Activated gamma-delta T cell (primary cell): ENCODE results near the gene MYCL.
"Not testable (repeated sequence)": the region's sequence is repeated elsewhere in the genome, so short reads cannot be mapped to it uniquely, and the experiment has no call there.

ENCODE experiments used
- DNase-seq: peaks from one replicate; lab custom pipeline; 2025; lab: John Stamatoyannopoulos, UW

MYCL gene

GRCh38 chr1:39917825-39918224, 16.1 kb upstream of the MYCL start:
- no peak for DNase-seq

DNA sequence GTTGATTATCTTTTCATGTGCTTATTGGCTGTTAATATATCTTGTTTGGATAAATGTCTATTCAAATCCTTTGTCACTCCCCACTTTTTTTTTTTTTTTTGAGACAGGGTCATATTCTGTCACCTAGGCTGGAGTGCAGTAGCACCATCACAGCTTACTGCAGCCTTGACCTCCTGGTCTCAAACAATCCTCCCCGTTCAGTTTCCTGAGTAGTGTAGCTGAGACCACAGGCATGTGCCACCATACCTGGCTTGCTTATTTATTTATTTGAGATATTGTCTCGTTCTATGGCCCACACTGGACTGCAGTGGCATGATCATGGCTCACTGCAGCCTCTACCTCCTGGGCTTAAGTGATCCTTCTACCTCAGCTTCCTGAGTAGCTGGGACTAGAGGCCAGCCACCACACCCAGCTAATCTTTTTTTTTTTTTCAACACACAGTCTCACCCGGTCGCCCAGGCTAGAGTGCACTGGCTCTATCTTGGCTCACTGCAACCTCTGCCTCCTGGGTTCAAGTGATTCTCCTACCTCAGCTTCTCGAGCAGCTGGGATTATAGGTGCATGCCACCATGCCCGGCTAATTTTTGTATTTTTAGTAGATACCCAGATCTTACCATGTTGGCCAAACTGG, 13.9 kb upstream of the MYCL start:
- no peak for DNase-seq

GRCh38 chr1:39913136-39913535, 11.4 kb upstream of the MYCL start:
- not testable (repeated sequence) for DNase-seq

DNA sequence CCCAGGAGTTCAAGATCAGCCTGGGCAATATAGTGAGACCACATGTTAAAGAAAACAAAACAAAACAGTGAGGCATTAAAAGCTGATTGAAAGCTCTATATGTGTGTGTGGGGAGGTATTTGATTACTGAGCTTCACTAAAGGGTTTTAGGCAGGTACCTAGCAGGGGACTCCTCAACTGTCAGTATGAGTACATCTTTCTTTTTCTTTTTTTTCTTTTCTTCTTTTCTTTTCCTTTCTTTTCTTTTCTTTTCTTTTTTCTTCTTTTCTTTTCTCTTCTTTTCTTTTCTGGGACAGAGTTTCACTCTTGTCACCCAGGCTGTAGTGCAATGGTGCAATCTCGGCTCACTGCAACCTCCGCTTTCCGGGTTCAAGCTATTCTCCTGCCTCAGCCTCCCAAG, 8.5 kb upstream of the MYCL start:
- DNase-seq = no peak

- no peak for DNase-seq
Observed at GRCh38 chr1:39908534-39908933, 6.8 kb upstream of the MYCL start.

DNA sequence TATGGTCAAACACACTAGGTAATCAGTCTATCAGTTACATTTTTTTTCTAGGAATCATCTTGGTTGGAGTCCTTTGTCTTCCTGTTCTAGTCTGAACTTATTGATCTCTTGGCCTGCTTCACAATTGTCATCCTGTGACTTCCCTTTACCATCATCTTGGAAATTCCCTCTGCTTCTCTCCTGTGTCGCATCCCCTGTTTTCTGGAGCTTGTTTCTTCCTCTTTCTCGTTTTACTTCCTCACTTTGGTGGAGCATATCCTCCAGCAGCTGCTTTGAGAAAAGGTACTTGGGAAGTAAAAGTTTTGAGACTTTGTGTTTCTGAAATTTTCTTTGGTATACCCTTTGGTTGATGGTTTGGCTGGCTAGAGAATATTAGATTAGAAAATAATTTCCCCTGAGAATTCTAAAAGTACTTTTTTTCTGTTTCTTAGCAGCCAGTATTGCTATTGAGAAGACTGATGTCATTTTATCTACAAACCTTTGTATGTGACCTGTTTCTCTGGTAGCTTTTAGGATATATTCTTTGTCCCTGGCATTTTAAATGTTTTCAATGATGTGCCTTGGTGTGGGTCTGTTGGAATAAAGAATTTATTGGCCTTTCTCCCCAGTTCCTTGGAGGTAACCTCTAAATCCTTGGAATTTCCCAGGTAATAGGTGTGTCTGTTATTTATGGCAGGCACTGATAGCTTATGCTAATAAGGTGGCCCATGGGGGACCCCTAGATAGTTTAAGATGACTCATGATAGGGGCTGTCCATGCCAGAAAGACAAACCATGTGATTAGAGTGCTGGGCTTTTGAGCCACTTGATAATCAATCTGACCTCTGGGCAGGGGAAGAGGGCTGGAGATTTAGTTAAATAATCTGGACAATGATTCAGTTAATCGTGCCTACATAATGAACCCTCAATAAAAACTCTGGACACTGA, 6.1 kb upstream of the MYCL start:
- DNase-seq = no peak

GRCh38 chr1:39905172-39905571, 3.5 kb upstream of the MYCL start:
- no peak for DNase-seq

DNA sequence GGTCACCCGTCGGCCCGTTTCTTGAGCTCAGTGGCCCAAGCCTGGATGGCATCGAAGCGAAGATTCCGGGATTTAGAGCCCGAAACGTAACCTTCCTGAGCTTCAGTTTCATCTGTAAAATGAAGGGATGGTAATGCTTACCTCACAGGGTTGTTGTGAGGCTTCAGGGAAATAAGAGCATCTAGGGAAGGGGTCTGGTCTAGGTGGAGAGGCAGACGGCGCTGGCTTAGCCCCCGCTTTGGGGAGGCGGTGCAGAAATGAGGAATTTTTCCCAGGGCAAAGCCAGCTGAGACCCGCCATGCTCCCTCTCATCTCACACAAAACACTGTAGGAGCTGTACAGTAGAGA, 717 bp upstream of the MYCL start:
- no peak for DNase-seq

DNA sequence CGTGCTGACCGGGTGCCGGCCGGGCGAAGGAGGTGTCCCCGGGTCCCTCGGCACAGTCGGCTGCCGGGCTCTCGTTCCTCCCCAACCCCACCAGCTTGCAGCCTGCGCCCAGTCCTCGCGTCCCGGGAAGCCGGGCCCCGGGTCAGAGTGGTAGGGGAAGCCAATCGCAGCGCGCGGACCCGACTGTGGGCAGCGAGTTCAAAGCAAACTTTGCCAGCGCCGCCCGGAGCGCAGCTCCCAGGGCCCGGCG, 328 bp downstream of the MYCL start:
- no peak for DNase-seq

DNA sequence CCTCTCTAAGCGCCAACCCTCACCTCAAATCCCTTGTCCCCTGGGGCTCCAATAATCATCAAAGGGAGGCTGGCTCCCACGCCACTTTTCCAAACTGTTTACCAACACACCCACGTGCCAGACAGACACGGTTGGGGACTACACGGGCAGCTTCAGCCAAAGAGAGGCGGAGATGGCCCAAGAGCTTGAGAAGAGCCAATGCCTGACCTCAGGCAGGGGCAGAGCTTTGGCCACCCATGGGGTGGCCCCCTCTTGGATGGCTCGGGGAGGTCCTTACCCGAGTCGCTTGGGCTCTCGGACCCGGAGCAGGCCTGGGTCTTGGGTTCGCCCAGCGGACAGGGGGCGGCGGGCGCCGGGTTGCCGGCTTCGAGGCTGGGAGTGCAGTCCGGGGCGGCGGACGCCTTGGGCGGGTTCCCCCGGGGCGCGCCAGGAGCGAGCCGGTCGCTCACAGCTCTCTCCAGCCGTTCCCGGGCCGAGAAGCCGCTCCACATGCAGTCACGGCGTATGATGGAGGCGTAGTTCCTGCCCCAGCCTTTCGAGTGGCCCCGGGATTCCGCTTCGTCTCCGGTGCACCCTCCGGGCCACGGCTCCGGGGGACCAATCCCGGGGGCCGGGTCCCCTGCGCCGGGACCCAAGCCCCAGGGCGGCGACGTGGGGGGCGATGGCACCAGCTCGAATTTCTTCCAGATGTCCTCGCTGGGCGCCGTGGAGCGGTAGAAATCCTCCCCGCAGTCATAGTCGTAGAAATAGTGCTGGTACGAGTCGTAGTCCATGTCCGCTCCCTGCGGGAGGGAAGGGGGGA, 854 bp downstream of the MYCL start:
- DNase-seq = no peak

DNA sequence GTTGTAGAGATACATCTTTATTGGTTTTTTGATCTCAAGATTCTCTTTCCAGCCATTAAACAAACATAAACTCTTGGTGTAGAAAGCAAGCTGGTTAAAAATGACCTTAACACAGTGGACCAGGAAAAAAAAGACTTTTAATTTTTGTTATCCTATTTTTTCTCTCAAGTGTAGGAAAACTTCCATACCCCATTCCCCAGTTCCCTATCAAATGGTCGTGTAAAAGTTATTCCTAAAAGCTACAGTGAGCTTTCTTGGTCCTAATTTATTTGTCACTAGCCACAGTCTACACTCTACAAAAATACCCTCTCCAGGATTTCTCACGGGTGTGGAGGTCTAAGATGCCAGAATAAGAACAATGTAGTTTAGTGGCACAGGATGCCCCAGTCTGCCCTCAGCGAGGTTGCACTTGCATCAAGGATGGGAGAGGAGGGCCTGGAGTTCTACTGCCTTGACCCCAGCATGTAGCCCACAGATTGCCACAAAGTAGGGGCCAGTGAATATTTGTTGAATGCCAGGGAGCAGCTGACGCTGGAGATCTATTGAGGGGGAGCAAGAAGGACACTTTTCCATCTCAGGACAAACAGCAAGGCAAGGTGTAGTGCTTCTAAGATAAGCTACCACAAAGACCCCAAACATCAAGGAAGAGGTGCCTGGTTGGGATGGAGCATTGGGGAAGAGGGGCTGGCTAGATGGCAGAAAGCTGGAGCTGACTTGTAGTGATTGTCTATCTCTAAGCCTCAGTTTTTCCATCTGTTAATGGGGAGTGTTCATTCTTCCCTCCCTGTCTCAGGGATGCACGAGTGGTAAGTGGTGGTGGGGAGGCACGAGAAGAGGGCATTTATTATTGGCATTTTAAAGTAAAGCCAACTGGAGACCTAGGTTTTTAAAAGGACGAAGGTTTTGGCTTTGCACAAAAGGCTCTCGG, 1.8 kb downstream of the MYCL start:
- DNase-seq = no peak

GRCh38 chr1:39898648-39899603, 2.8 kb downstream of the MYCL start:
- DNase-seq = no peak

- DNase-seq = no peak
Observed at GRCh38 chr1:39898191-39898590, 3.5 kb downstream of the MYCL start.

DNA sequence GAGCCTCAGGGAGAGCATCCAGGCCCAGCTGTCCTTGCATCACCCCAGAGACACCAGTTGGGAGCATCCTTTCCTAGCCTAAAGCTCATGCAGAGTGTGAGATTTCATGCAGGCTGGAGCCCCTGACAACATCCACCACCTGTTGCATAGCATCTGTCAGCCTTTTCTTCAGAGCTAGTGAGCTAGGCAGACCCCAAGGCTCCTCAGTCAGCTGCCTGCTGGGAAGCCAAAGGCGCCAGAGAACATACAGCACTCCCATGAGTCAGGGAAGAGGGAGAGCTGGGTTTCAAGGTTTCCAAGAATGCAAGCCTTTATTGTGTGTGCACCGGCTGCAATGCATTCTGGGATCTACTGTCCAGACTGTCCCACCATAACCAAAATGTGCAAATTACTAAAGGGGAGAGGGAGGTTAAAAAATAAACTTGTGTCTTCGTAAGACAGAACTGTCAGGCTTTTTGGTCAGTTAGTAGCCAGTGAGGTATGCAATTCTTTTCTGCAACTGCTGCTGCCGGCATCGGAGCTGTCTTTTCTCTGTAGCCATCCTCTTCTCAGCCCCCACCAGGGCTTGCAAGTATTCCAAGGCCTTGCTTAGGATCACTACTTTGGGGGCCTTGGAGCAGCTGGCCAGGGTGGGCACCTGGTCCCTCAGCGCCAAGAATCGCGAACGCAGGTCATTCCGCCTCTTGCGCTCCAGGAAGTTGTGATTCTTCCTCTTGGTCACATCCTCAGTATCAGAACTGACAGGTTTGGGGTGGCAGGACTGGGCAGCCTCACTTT, 4.6 kb downstream of the MYCL start:
- DNase-seq = no peak

GRCh38 chr1:39895731-39896480, 5.8 kb downstream of the MYCL start:
- DNase-seq = no peak

DNA sequence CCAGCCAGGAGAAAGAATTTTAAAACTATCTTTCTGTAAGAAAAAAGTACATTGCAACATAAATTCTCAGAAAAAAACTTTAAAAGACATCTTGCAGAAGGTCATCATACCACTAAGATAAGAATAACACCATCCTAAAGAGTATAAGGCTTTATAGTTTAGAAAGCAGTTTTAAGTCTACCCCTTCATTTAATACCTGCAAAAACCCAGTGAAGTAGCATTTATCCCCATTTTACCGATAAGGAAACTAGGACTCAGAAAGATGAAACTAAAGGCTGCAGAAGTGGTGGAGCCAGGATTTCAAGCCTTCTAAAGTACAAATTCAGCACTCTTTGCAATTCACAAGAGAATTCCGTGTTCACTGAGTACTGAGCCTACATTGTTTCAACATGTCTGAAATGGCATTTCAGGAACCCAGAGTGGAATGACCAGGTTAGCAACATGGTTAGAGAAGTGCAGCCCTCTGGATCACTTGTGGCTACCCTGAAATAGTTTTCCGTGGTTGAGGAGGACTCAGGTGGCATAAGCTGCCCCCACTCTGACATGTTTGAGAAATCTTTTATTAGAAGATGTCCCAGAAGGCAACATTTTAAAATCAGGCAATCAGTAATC, 6.7 kb downstream of the MYCL start:
- no peak for DNase-seq

DNA sequence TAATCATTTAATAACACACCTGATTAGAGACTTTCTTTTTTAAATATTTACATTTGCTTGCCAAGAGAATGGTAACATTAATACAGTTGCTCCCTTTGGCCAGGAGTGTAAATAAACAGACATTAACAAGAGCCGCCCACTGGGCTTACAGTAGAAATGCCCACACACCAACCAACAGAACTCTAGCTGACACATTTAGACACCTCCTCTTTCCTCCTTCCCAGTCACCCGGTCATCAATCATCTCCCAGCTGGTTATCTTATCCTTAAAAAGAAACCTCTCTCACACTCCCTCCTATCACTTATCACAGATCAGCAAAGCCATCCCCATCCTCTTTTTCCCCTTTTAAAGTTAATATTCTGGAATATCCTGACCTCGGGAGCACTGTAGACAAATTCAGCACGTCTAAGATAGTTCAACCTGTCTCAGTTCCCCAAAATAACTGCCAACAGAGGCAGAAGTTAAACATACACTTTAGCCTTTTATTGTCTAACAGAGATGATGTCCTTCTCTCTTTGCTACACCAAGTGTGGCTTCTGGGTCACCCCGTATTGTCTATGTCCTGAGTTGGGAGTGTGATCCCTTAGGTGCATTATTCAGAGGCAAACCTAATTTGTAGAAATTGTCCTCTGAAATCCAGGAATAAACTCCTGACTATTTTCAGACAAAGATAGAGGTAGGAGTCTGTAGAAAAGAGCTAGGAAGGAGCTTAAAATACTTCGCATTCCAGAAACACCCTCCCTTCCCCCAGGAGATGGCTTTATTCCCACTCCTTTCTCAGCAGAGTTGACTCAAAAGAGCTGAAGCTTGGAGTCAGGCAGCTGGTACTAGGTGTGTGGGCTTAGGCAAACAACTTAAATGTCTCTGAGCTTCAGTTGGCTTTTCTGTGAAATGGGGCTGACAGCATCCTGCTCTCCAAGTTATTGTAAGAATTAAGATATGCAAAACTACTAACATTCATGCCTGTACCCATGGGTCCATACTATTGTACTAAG, 8.8 kb downstream of the MYCL start:
- no peak for DNase-seq

DNA sequence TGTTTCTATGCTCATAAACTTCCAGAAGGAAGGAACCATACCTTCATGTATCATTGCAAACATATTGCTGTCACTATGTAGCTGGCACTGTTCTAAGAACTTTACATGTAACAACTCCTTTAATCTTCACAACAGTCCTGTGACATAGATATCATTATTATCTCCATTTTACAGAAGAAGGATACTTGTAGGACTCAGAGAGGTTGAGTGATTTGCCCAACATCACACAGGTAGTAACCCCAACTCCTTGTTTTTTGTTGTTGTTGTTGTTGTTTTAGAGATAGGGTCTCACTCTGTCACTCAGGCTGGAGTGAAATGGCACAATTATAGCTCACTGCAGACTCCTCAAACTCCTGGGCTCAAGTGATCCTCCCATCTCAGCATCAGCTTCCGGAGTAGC, 10.8 kb downstream of the MYCL start:
- no peak for DNase-seq
